ENCODE measurements around the gene TRPM3.

The TRPM3 gene

GRCh38 chr9:70589571-70590314 is 531.7 kb downstream of the TRPM3 start:
- Histone ChIP-seq H3K4me1 (ENCODE audit: insufficient read depth, insufficient read length) (no peaks in the 10 kb centered on the region), H3K9me3 (ENCODE audit: insufficient read depth, low read length) (no peaks in the 10 kb centered on the region), H3K36me3 (ENCODE audit: insufficient read depth, insufficient read length, low read length) (no peaks in the 10 kb centered on the region), H3K9ac (ENCODE audit: insufficient read length, low read depth) (no peak overlapping the region), H3K27me3 (ENCODE audit: insufficient read depth, insufficient read length) (no peaks in the 10 kb centered on the region), H3K4me3 (ENCODE audit: insufficient read length, low read depth) (no peak overlapping the region)
- TF ChIP-seq YY1 (IDR thresholded peaks at IDR 0.05; ENCODE audit: insufficient read depth, insufficient read length): no peak
- no peak for TF ChIP-seq SUZ12 (IDR thresholded peaks at IDR 0.05; ENCODE audit: extremely low read depth, insufficient read depth, insufficient read length)
- TF ChIP-seq ZNF274 (IDR thresholded peaks at IDR 0.05; ENCODE audit: low read depth, low read length): no peak
- no peak for DNase-seq (ENCODE audit: low read depth, low spot score)

GRCh38 chr9:70588999-70589398 is 532.4 kb downstream of the TRPM3 start:
- Histone ChIP-seq H3K36me3 (ENCODE audit: insufficient read depth, insufficient read length, low read length) (no peaks in the 10 kb centered on the region), H3K4me1 (ENCODE audit: insufficient read depth, insufficient read length) (no peaks in the 10 kb centered on the region), H3K27me3 (ENCODE audit: insufficient read depth, insufficient read length) (no peaks in the 10 kb centered on the region), H3K9me3 (ENCODE audit: insufficient read depth, low read length) (no peaks in the 10 kb centered on the region), H3K9ac (ENCODE audit: insufficient read length, low read depth) (no peak overlapping the region), H3K4me3 (ENCODE audit: insufficient read length, low read depth) (no peak overlapping the region)
- DNase-seq (ENCODE audit: low read depth, low spot score): no peak
- TF ChIP-seq SUZ12 (IDR thresholded peaks at IDR 0.05; ENCODE audit: extremely low read depth, insufficient read depth, insufficient read length) (no peak), YY1 (IDR thresholded peaks at IDR 0.05; ENCODE audit: insufficient read depth, insufficient read length) (no peak)

- no peaks in the 10 kb centered on the region for H3K27me3 ChIP-seq (ENCODE audit: insufficient read depth, insufficient read length)
- H3K4me1 ChIP-seq (ENCODE audit: insufficient read depth, insufficient read length): no peaks in the 10 kb centered on the region
- H3K36me3 ChIP-seq (ENCODE audit: insufficient read depth, insufficient read length, low read length): no peaks in the 10 kb centered on the region
- H3K9me3 ChIP-seq (ENCODE audit: insufficient read depth, low read length): no peaks in the 10 kb centered on the region
- no peak for TF ChIP-seq ZNF274 (IDR thresholded peaks at IDR 0.05; ENCODE audit: low read depth, low read length)
- TF ChIP-seq YY1 (IDR thresholded peaks at IDR 0.05; ENCODE audit: insufficient read depth, insufficient read length): no peak
- no peak for TF ChIP-seq SUZ12 (IDR thresholded peaks at IDR 0.05; ENCODE audit: extremely low read depth, insufficient read depth, insufficient read length)
- H3K4me3 ChIP-seq (ENCODE audit: insufficient read length, low read depth): no peak overlapping the region
- no peak overlapping the region for H3K9ac ChIP-seq (ENCODE audit: insufficient read length, low read depth)
- DNase-seq (ENCODE audit: low read depth, low spot score): no peak
Observed at GRCh38 chr9:70588381-70588780, 533.0 kb downstream of the TRPM3 start.

GRCh38 chr9:70587201-70587600 is 534.2 kb downstream of the TRPM3 start:
- DNase-seq (ENCODE audit: low read depth, low spot score): no peak
- Histone ChIP-seq H3K4me1 (ENCODE audit: insufficient read depth, insufficient read length) (no peaks in the 10 kb centered on the region), H3K9ac (ENCODE audit: insufficient read length, low read depth) (no peak overlapping the region)

GRCh38 chr9:70586476-70586875 is 534.9 kb downstream of the TRPM3 start:
- Histone ChIP-seq H3K36me3 (ENCODE audit: insufficient read depth, insufficient read length, low read length) (no peaks in the 10 kb centered on the region), H3K9me3 (ENCODE audit: insufficient read depth, low read length) (no peaks in the 10 kb centered on the region), H3K27me3 (ENCODE audit: insufficient read depth, insufficient read length) (no peaks in the 10 kb centered on the region), H3K4me3 (ENCODE audit: insufficient read length, low read depth) (no peak overlapping the region), H3K4me1 (ENCODE audit: insufficient read depth, insufficient read length) (no peaks in the 10 kb centered on the region), H3K9ac (ENCODE audit: insufficient read length, low read depth) (no peak overlapping the region)
- TF ChIP-seq SUZ12 (IDR thresholded peaks at IDR 0.05; ENCODE audit: extremely low read depth, insufficient read depth, insufficient read length) (no peak), YY1 (IDR thresholded peaks at IDR 0.05; ENCODE audit: insufficient read depth, insufficient read length) (no peak), ZNF274 (IDR thresholded peaks at IDR 0.05; ENCODE audit: low read depth, low read length) (no peak)
- DNase-seq (ENCODE audit: low read depth, low spot score): no peak

More at GRCh38 chr9:70587201-70587600, 534.2 kb downstream of the TRPM3 start:
- TF ChIP-seq ZNF274 (IDR thresholded peaks at IDR 0.05; ENCODE audit: low read depth, low read length): no peak
- no peak for TF ChIP-seq SUZ12 (IDR thresholded peaks at IDR 0.05; ENCODE audit: extremely low read depth, insufficient read depth, insufficient read length)
- no peak for TF ChIP-seq YY1 (IDR thresholded peaks at IDR 0.05; ENCODE audit: insufficient read depth, insufficient read length)
- Histone ChIP-seq H3K4me3 (ENCODE audit: insufficient read length, low read depth) (no peak overlapping the region), H3K27me3 (ENCODE audit: insufficient read depth, insufficient read length) (no peaks in the 10 kb centered on the region), H3K36me3 (ENCODE audit: insufficient read depth, insufficient read length, low read length) (no peaks in the 10 kb centered on the region), H3K9me3 (ENCODE audit: insufficient read depth, low read length) (no peaks in the 10 kb centered on the region)

GRCh38 chr9:70581955-70582350 is 539.5 kb downstream of the TRPM3 start:
- DNase-seq (ENCODE audit: low read depth, low spot score): no peak
- H3K36me3 ChIP-seq (ENCODE audit: insufficient read depth, insufficient read length, low read length): no peaks in the 10 kb centered on the region
- H3K9me3 ChIP-seq (ENCODE audit: insufficient read depth, low read length): no peaks in the 10 kb centered on the region
- TF ChIP-seq SUZ12 (IDR thresholded peaks at IDR 0.05; ENCODE audit: extremely low read depth, insufficient read depth, insufficient read length) (no peak), ZNF274 (IDR thresholded peaks at IDR 0.05; ENCODE audit: low read depth, low read length) (no peak), YY1 (IDR thresholded peaks at IDR 0.05; ENCODE audit: insufficient read depth, insufficient read length) (no peak)
- no peaks in the 10 kb centered on the region for H3K4me1 ChIP-seq (ENCODE audit: insufficient read depth, insufficient read length)
- no peak overlapping the region for H3K4me3 ChIP-seq (ENCODE audit: insufficient read length, low read depth)
- H3K9ac ChIP-seq (ENCODE audit: insufficient read length, low read depth): no peak overlapping the region
- no peaks in the 10 kb centered on the region for H3K27me3 ChIP-seq (ENCODE audit: insufficient read depth, insufficient read length)

- no peaks in the 10 kb centered on the region for H3K9me3 ChIP-seq (ENCODE audit: insufficient read depth, low read length)
- no peak overlapping the region for H3K9ac ChIP-seq (ENCODE audit: insufficient read length, low read depth)
- TF ChIP-seq ZNF274 (IDR thresholded peaks at IDR 0.05; ENCODE audit: low read depth, low read length) (no peak), YY1 (IDR thresholded peaks at IDR 0.05; ENCODE audit: insufficient read depth, insufficient read length) (no peak), SUZ12 (IDR thresholded peaks at IDR 0.05; ENCODE audit: extremely low read depth, insufficient read depth, insufficient read length) (no peak)
- H3K4me1 ChIP-seq (ENCODE audit: insufficient read depth, insufficient read length): no peaks in the 10 kb centered on the region
- H3K27me3 ChIP-seq (ENCODE audit: insufficient read depth, insufficient read length): no peaks in the 10 kb centered on the region
- no peaks in the 10 kb centered on the region for H3K36me3 ChIP-seq (ENCODE audit: insufficient read depth, insufficient read length, low read length)
- no peak overlapping the region for H3K4me3 ChIP-seq (ENCODE audit: insufficient read length, low read depth)
- DNase-seq (ENCODE audit: low read depth, low spot score): no peak
Observed at GRCh38 chr9:70581214-70581954, 540.0 kb downstream of the TRPM3 start.

Data from NT2/D1 (cell line).